DOHH2 (cell line): Measurements from ENCODE around the gene HOXB3.

Source experiments
- H3F3A ChIP-seq: fragments of 200-600 bp; sonication (generic), shearing (Covaris generic); 2 replicates; pipeline ENCODE4 v1.6.0; 2016; ENCODE audit warnings: antibody characterized with exemption, mild to moderate bottlenecking; ENCODE audit not compliant: control insufficient read depth, insufficient read depth
- H3K27ac ChIP-seq: fragments of 200-600 bp; sonication (generic); 2 replicates; pipeline ENCODE4 v1.5.1; 2014; ENCODE audit warnings: low read depth, mild to moderate bottlenecking, low read length, moderate library complexity
- H3K27me3 ChIP-seq: fragments of 200-600 bp; sonication (generic); 2 replicates; pipeline ENCODE4 v1.6.1; 2014; ENCODE audit warnings: mild to moderate bottlenecking, low read length, mixed read lengths; ENCODE audit not compliant: control insufficient read depth
- H3K36me3 ChIP-seq: fragments of 200-600 bp; sonication (generic); 2 replicates; pipeline ENCODE4 v1.6.1; 2014; ENCODE audit warnings: mild to moderate bottlenecking, low read length, moderate library complexity, mixed read lengths; ENCODE audit not compliant: control insufficient read depth
- H3K4me1 ChIP-seq: fragments of 200-600 bp; sonication (generic); 2 replicates; pipeline ENCODE4 v1.6.1; 2014; ENCODE audit warnings: mild to moderate bottlenecking, low read length, mixed read lengths; ENCODE audit not compliant: control insufficient read depth
- H3K4me2 ChIP-seq: fragments of 200-600 bp; sonication (generic); 2 replicates; pipeline ENCODE4 v1.6.0; 2014; ENCODE audit warnings: mild to moderate bottlenecking, low read length, moderate library complexity
- H3K4me3 ChIP-seq: fragments of 200-600 bp; sonication (generic); 2 replicates; pipeline ENCODE4 v1.5.1; 2014; ENCODE audit warnings: mild to moderate bottlenecking, low read length, mixed read lengths
- H3K79me2 ChIP-seq: fragments of 200-600 bp; sonication (generic); 2 replicates; pipeline ENCODE4 v1.6.1; 2014; ENCODE audit warnings: mild to moderate bottlenecking, low read length, mixed read lengths; ENCODE audit not compliant: control insufficient read depth
- H3K9me2 ChIP-seq: fragments of 200-600 bp; sonication (generic); replicated peaks from 2 replicates; pipeline ENCODE4 v1.6.1; 2014; ENCODE audit warnings: mild to moderate bottlenecking, low read length, mixed read lengths; ENCODE audit not compliant: control insufficient read depth
- H3K9me3 ChIP-seq: fragments of 200-600 bp; sonication (generic); 2 replicates; pipeline ENCODE4 v1.6.1; 2014; ENCODE audit warnings: antibody characterized with exemption, low read length, mixed read lengths; ENCODE audit not compliant: control insufficient read depth, insufficient read depth
- H4K20me1 ChIP-seq: fragments of 200-600 bp; sonication (generic); 2 replicates; pipeline ENCODE4 v1.6.0; 2014; ENCODE audit warnings: low read depth, mild to moderate bottlenecking, antibody characterized with exemption, low read length, moderate library complexity; ENCODE audit not compliant: control insufficient read depth, insufficient read depth
- CTCF ChIP-seq: fragments of 200-600 bp; sonication (generic); IDR thresholded peaks from one replicate; pipeline ENCODE4 v1.5.1; 2014; ENCODE audit warnings: antibody characterized with exemption, mild to moderate bottlenecking, low read depth, low read length; ENCODE audit not compliant: poor library complexity, severe bottlenecking
- EZH2phosphoT487 ChIP-seq: fragments of 200-600 bp; sonication (generic); IDR thresholded peaks from 2 replicates; pipeline ENCODE4 v1.6.1; 2017; ENCODE audit warnings: borderline replicate concordance, mild to moderate bottlenecking, antibody characterized with exemption, low read length, moderate library complexity, mixed read lengths

The HOXB3 gene

GRCh38 chr17:48564188-48565021 is 25.6 kb downstream of the HOXB3 start:
- no peaks in the 10 kb centered on the region for H3K9me2 ChIP-seq
- TF ChIP-seq CTCF (no peak), EZH2phosphoT487 (no peak)
- H3K4me1 ChIP-seq: no peaks in the 10 kb centered on the region
- H3K36me3 ChIP-seq: no peaks in the 10 kb centered on the region
- no peaks in the 10 kb centered on the region for H3F3A ChIP-seq
- no peaks in the 10 kb centered on the region for H3K9me3 ChIP-seq
- H3K27me3 ChIP-seq: no peaks in the 10 kb centered on the region
- no peak overlapping the region for H3K27ac ChIP-seq
- H4K20me1 ChIP-seq: no peaks in the 10 kb centered on the region
- no peak overlapping the region for H3K4me2 ChIP-seq
- H3K4me3 ChIP-seq: no peak overlapping the region
- no peaks in the 10 kb centered on the region for H3K79me2 ChIP-seq

- H3K27me3 ChIP-seq: no peaks in the 10 kb centered on the region
- no peaks in the 10 kb centered on the region for H3F3A ChIP-seq
- H3K79me2 ChIP-seq: no peaks in the 10 kb centered on the region
- no peaks in the 10 kb centered on the region for H4K20me1 ChIP-seq
- H3K27ac ChIP-seq: no peak overlapping the region
- no peaks in the 10 kb centered on the region for H3K9me2 ChIP-seq
- no peak overlapping the region for H3K4me3 ChIP-seq
- TF ChIP-seq EZH2phosphoT487: no peak
- TF ChIP-seq CTCF: no peak
- no peaks in the 10 kb centered on the region for H3K4me1 ChIP-seq
- no peaks in the 10 kb centered on the region for H3K9me3 ChIP-seq
- no peak overlapping the region for H3K4me2 ChIP-seq
- H3K36me3 ChIP-seq: no peaks in the 10 kb centered on the region
Observed at GRCh38 chr17:48563867-48564187, 26.2 kb downstream of the HOXB3 start.

- Histone ChIP-seq H3K36me3 (no peaks in the 10 kb centered on the region), H3K4me2 (no peak overlapping the region), H3K4me1 (no peaks in the 10 kb centered on the region), H3K4me3 (no peak overlapping the region), H4K20me1 (no peaks in the 10 kb centered on the region), H3K79me2 (no peaks in the 10 kb centered on the region), H3F3A (no peaks in the 10 kb centered on the region), H3K27me3 (no peaks in the 10 kb centered on the region), H3K27ac (no peak overlapping the region), H3K9me2 (no peaks in the 10 kb centered on the region), H3K9me3 (no peaks in the 10 kb centered on the region)
- TF ChIP-seq EZH2phosphoT487 (no peak), CTCF (no peak)
Observed at GRCh38 chr17:48563385-48563838, 26.6 kb downstream of the HOXB3 start.
